Ishikawa (cell line): Measurements from ENCODE around the gene AASS.

Source experiments
- CREB1 ChIP-seq: IDR thresholded peaks from 2 replicates; pipeline ENCODE4 v1.6.1; 2012; ENCODE audit warnings: low read depth
- FOXM1 ChIP-seq: IDR thresholded peaks from 2 replicates; pipeline ENCODE4 v1.6.1; 2012; ENCODE audit warnings: low read depth, borderline replicate concordance
- RAD21 ChIP-seq: IDR thresholded peaks from 2 replicates; pipeline ENCODE4 v1.6.1; 2012; ENCODE audit warnings: low read depth

GRCh38 chr7:122070834-122071233 lies 73.2 kb downstream of the AASS start:
- TF ChIP-seq FOXM1 (no peak), RAD21 (no peak), CREB1 (no peak)
